ENCODE results near the gene TAS2R31. TPM values are rescaled to one million over a fixed set of nuclear protein-coding genes. Genes with fewer than 3 reads are reported as not detected.

The TAS2R31 gene
- total and polyA plus RNA-seq, 2 donors (not counting 3 experiments of a cell fraction or from before 2014, with no cell fraction given): 0.12 to 3.2 TPM

GRCh38 chr12:10994307-10994706, 36.9 kb downstream of the TAS2R31 start:
- no peak for DNase-seq (ENCODE audit: low read depth, low spot score)
- intact Hi-C loops (cut with micrococcal nuclease): no loop called here
- Histone ChIP-seq H3K9ac (replicated peaks; ENCODE audit: extremely low read depth, insufficient read depth, low read length) (no peak overlapping the region), H4K20me1 (replicated peaks; ENCODE audit: control insufficient read depth, extremely low read depth, insufficient read depth, low read length) (no peaks in the 10 kb centered on the region), H2AFZ (ENCODE audit: low read depth, low read length) (no peak overlapping the region), H3K9me3 (replicated peaks; ENCODE audit: control insufficient read depth, insufficient read depth, low read length) (no peaks in the 10 kb centered on the region), H3K4me3 (replicated peaks in 1 of 3; ENCODE audit: insufficient read depth in 1 of 3, low read depth in 1 of 3, low read length in 3 of 3) (no peak overlapping the region), H3K4me1 (ENCODE audit: control insufficient read depth, extremely low read depth, insufficient read depth, low read length) (no peaks in the 10 kb centered on the region), H3K9me1 (replicated peaks; ENCODE audit: control insufficient read depth, extremely low read depth, insufficient read depth, low read length) (no peaks in the 10 kb centered on the region), H3K27ac (ENCODE audit: insufficient read depth, low read depth, low read length) (no peak overlapping the region), H3K36me3 (ENCODE audit: control insufficient read depth in 2 of 2, extremely low read depth in 1 of 2, insufficient read depth in 2 of 2, low read length in 2 of 2) (peaks cover 0 to 2% of the 10 kb centered on the region in 2 experiments), H3K79me2 (ENCODE audit: control insufficient read depth, insufficient read depth, low read length) (no peaks in the 10 kb centered on the region), H3K27me3 (ENCODE audit: control insufficient read depth in 2 of 2, insufficient read depth in 2 of 2, low read length in 2 of 2) (no peaks in the 10 kb centered on the region), H3K4me2 (ENCODE audit: insufficient read depth, low read length) (no peak overlapping the region)
- TF ChIP-seq MYC (IDR thresholded peaks at IDR 0.05; ENCODE audit: low read depth, low read length): no peak
- TF ChIP-seq POLR2A (IDR thresholded peaks at IDR 0.05; ENCODE audit: low read depth, low read length): no peak
- TF ChIP-seq GATA2 (IDR thresholded peaks at IDR 0.05; ENCODE audit: insufficient read depth, insufficient read length, low read depth, low read length): no peak
- no peak for TF ChIP-seq JUN (IDR thresholded peaks at IDR 0.05; ENCODE audit: borderline replicate concordance, insufficient read depth, insufficient read length, low read depth)
- no peak for TF ChIP-seq POLR2AphosphoS5 (IDR thresholded peaks at IDR 0.05; ENCODE audit: insufficient read depth, low read depth, low read length)
- TF ChIP-seq, protein P1, sequence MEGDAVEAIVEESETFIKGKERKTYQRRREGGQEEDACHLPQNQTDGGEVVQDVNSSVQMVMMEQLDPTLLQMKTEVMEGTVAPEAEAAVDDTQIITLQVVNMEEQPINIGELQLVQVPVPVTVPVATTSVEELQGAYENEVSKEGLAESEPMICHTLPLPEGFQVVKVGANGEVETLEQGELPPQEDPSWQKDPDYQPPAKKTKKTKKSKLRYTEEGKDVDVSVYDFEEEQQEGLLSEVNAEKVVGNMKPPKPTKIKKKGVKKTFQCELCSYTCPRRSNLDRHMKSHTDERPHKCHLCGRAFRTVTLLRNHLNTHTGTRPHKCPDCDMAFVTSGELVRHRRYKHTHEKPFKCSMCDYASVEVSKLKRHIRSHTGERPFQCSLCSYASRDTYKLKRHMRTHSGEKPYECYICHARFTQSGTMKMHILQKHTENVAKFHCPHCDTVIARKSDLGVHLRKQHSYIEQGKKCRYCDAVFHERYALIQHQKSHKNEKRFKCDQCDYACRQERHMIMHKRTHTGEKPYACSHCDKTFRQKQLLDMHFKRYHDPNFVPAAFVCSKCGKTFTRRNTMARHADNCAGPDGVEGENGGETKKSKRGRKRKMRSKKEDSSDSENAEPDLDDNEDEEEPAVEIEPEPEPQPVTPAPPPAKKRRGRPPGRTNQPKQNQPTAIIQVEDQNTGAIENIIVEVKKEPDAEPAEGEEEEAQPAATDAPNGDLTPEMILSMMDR (IDR thresholded peaks at IDR 0.05; ENCODE audit: extremely low read depth in 1 of 2, insufficient read depth in 1 of 2, low read depth in 1 of 2, low read length in 2 of 2): no peak
- TF ChIP-seq EZH2 (IDR thresholded peaks at IDR 0.05; ENCODE audit: borderline replicate concordance, low read depth, low read length, severe bottlenecking): no peak
- TF ChIP-seq FOS (IDR thresholded peaks at IDR 0.05; ENCODE audit: borderline replicate concordance, insufficient read depth, low read length): no peak
- TF ChIP-seq MAX (IDR thresholded peaks at IDR 0.05; ENCODE audit: insufficient read depth, insufficient read length): no peak
- dilution Hi-C loops (cut with MboI; ENCODE audit: extremely low pct_ligation_motif_present, low sequenced_read_pairs): no loop called here
- CTCF ChIA-PET: no interaction called here
- POLR2A ChIA-PET: no interaction called here
- no TSS peak for BruUV-seq (replicated peaks)
- FAIRE-seq: no peak

All from endothelial cell of umbilical vein (primary cell).